ENCODE data around the gene TTC22. TPM values are rescaled to one million over a fixed set of nuclear protein-coding genes. Genes with fewer than 3 reads are reported as not detected.

The TTC22 gene
- total and polyA plus RNA-seq, 2 donors from 2014 or later: 9.6 to 16.5 TPM

DNA sequence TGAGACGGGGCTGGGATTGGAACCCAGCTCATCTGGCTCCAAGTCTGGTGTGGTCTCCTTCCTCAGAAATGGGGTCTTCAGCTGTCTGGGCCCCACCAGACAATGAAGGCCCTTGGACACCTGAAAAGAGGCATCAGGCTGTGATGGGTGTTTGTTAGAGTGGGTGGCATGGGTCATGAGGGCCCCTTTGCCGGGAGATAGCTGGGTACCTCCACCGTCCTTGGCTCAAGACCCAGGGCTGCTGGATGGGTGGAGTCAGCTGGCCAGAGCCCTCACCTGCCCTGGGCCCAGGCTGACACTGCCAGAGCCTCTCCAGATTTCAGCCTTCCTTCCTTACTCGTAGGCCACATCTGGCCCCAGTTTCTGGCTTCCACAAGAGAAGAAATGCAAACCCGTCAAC lies 13.4 kb upstream of the TTC22 start:
- Histone ChIP-seq H3K27me3 (ENCODE audit: control insufficient read depth, insufficient read depth, low read length) (no peaks in the 10 kb centered on the region), H3K9ac (ENCODE audit: low read length in 3 of 3) (no peak overlapping the region), H3K4me3 (ENCODE audit: low read length in 3 of 3) (no peak overlapping the region), H3K27ac (ENCODE audit: low read depth in 2 of 2, low read length in 2 of 2) (no peak overlapping the region), H3K36me3 (ENCODE audit: control insufficient read depth in 2 of 3, insufficient read depth in 3 of 3, low read length in 3 of 3) (no peaks in the 10 kb centered on the region), H3K4me1 (ENCODE audit: control insufficient read depth in 2 of 3, insufficient read depth in 2 of 3, low read depth in 1 of 3, low read length in 3 of 3) (no peaks in the 10 kb centered on the region), H3K9me3 (ENCODE audit: control insufficient read depth in 2 of 3, insufficient read depth in 1 of 3, low read length in 3 of 3) (no peaks in the 10 kb centered on the region)
- TF ChIP-seq, protein P1, sequence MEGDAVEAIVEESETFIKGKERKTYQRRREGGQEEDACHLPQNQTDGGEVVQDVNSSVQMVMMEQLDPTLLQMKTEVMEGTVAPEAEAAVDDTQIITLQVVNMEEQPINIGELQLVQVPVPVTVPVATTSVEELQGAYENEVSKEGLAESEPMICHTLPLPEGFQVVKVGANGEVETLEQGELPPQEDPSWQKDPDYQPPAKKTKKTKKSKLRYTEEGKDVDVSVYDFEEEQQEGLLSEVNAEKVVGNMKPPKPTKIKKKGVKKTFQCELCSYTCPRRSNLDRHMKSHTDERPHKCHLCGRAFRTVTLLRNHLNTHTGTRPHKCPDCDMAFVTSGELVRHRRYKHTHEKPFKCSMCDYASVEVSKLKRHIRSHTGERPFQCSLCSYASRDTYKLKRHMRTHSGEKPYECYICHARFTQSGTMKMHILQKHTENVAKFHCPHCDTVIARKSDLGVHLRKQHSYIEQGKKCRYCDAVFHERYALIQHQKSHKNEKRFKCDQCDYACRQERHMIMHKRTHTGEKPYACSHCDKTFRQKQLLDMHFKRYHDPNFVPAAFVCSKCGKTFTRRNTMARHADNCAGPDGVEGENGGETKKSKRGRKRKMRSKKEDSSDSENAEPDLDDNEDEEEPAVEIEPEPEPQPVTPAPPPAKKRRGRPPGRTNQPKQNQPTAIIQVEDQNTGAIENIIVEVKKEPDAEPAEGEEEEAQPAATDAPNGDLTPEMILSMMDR (IDR thresholded peaks at IDR 0.05; ENCODE audit: borderline replicate concordance, extremely low read depth, insufficient read depth): no peak
- DNase-seq: no peak
- no peak for FAIRE-seq
- intact Hi-C loops (cut with DNase I): no loop called here

DNA sequence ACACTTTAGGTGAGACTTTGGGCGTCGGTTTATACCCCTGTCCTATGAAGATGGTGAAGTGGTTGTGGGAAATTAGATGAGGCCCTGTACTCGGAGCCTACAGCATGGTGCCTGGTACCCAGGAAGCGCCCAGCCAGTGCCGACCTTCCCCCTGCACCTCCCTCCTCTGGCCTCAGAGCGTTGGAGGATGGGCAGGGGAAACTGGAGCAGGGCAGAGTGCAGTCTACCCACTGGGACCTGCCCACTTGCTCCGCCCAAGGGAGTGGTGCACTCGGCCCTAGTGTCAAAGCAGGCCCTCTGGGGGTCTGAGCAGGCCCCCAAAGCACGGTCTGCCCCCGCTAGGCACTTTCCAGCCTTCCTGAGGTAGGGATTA lies 13.0 kb upstream of the TTC22 start:
- no peaks in the 10 kb centered on the region for H3K27me3 ChIP-seq (ENCODE audit: control insufficient read depth, insufficient read depth, low read length)
- H3K36me3 ChIP-seq (ENCODE audit: control insufficient read depth in 2 of 3, insufficient read depth in 3 of 3, low read length in 3 of 3): no peaks in the 10 kb centered on the region
- no peak overlapping the region for H3K27ac ChIP-seq (ENCODE audit: low read depth in 2 of 2, low read length in 2 of 2)
- TF ChIP-seq, protein P1 (IDR thresholded peaks at IDR 0.05; ENCODE audit: borderline replicate concordance, extremely low read depth, insufficient read depth): no peak
- H3K9ac ChIP-seq (ENCODE audit: low read length in 3 of 3): no peak overlapping the region
- intact Hi-C loops (cut with DNase I): no loop called here
- FAIRE-seq (no peak), DNase-seq (no peak)
- no peaks in the 10 kb centered on the region for H3K4me1 ChIP-seq (ENCODE audit: control insufficient read depth in 2 of 3, insufficient read depth in 2 of 3, low read depth in 1 of 3, low read length in 3 of 3)
- no peak overlapping the region for H3K4me3 ChIP-seq (ENCODE audit: low read length in 3 of 3)
- H3K9me3 ChIP-seq (ENCODE audit: control insufficient read depth in 2 of 3, insufficient read depth in 1 of 3, low read length in 3 of 3): no peaks in the 10 kb centered on the region

DNA sequence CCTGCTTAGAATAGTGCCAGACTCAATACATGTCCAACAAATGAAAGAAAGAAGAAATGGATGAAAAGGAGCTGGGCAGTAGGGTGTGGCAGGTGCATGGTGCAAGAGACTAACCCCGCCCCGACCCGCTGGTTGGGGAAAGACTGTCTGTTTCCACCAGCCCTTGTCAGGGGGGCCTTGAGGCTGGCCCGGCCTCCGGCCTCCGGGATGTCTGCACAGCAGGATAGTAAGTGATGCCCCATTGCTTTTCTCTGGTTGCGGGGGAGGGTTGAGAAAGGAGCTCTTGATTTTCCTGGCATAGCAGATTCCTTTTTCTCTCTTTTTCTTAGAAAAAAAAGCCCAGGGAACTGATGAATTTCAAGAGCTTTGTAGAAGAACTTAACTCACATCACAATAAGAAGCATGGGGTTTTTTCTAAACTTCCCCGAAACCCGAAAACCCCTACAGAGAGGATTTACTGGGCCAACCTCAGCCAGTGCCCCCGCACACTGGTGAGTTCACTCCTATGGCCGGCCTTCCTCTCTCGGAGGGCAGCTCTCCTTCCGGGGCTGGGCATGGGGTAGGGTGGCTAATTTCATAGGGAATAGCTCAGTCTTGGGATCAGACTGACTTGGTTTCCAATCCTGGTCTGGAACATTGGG lies 12.5 kb upstream of the TTC22 start:
- no peak for FAIRE-seq
- no peaks in the 10 kb centered on the region for H3K4me1 ChIP-seq (ENCODE audit: control insufficient read depth in 2 of 3, insufficient read depth in 2 of 3, low read depth in 1 of 3, low read length in 3 of 3)

More for the DNA sequence above, 12.5 kb upstream of the TTC22 start:
- H3K9ac ChIP-seq (ENCODE audit: low read length in 3 of 3): no peak overlapping the region
- no peak overlapping the region for H3K27ac ChIP-seq (ENCODE audit: low read depth in 2 of 2, low read length in 2 of 2)
- no peaks in the 10 kb centered on the region for H3K36me3 ChIP-seq (ENCODE audit: control insufficient read depth in 2 of 3, insufficient read depth in 3 of 3, low read length in 3 of 3)
- intact Hi-C loops (cut with DNase I): no loop called here
- no peaks in the 10 kb centered on the region for H3K9me3 ChIP-seq (ENCODE audit: control insufficient read depth in 2 of 3, insufficient read depth in 1 of 3, low read length in 3 of 3)
- DNase-seq: peak in 4 of 5 donors; percentile 40 to 75 (median 59)
- TF ChIP-seq, protein P1 (IDR thresholded peaks at IDR 0.05; ENCODE audit: borderline replicate concordance, extremely low read depth, insufficient read depth): no peak
- H3K27me3 ChIP-seq (ENCODE audit: control insufficient read depth, insufficient read depth, low read length): no peaks in the 10 kb centered on the region
- no peak overlapping the region for H3K4me3 ChIP-seq (ENCODE audit: low read length in 3 of 3)

All from kidney (tissue), 14 donors.